Measurements from ENCODE around the gene ZNF438.

Gene ZNF438

DNA sequence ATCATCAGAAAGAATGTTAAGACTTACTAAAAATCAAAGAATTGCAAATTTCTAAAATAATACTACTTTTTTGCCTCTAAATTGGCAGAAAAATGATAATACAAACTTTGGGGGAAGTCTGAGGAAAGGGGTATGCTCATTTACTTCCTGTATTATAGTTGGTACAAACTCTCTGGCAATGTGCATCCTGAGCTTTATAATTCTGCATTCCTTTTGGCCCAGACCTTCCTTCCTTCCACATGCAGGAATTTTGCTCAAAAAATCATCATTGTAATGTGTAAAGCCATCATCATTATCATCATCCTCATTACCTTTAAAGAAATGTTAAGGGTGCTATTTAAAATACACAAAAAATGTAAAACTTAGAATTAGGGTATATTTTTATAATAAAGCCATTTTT lies 148.5 kb downstream of the ZNF438 start:
- TF ChIP-seq, protein P1, sequence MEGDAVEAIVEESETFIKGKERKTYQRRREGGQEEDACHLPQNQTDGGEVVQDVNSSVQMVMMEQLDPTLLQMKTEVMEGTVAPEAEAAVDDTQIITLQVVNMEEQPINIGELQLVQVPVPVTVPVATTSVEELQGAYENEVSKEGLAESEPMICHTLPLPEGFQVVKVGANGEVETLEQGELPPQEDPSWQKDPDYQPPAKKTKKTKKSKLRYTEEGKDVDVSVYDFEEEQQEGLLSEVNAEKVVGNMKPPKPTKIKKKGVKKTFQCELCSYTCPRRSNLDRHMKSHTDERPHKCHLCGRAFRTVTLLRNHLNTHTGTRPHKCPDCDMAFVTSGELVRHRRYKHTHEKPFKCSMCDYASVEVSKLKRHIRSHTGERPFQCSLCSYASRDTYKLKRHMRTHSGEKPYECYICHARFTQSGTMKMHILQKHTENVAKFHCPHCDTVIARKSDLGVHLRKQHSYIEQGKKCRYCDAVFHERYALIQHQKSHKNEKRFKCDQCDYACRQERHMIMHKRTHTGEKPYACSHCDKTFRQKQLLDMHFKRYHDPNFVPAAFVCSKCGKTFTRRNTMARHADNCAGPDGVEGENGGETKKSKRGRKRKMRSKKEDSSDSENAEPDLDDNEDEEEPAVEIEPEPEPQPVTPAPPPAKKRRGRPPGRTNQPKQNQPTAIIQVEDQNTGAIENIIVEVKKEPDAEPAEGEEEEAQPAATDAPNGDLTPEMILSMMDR (IDR thresholded peaks at IDR 0.05; ENCODE audit: low read depth, low read length, missing control alignments): no peak

DNA sequence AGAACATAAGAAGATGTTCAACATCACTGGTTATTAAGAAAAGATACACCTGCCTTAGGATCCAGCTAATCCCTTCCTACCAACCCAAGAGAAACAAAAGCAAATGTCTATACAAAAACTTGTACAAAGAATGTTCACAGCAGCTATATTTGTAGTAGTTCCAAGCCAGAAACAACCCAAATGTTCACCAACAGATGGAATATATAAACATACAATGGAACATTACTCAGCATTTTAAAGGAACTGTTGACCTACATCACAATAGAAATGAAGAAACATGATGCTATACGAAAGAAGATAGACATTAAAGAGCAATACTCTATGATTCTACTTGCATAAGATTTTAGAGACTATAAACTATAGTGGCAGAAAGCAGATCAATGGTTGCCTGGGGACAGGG lies 149.4 kb downstream of the ZNF438 start:
- TF ChIP-seq, protein P1 (IDR thresholded peaks at IDR 0.05; ENCODE audit: low read depth, low read length, missing control alignments): no peak
- no peak for DNase-seq (ENCODE audit: extremely low read depth, low read depth)
- no peak overlapping the region for H3K4me3 ChIP-seq (replicated peaks; ENCODE audit: low read depth, low read length)

More for the DNA sequence above, 148.5 kb downstream of the ZNF438 start:
- no peak overlapping the region for H3K4me3 ChIP-seq (replicated peaks; ENCODE audit: low read depth, low read length)
- DNase-seq (ENCODE audit: extremely low read depth, low read depth): no peak

DNA sequence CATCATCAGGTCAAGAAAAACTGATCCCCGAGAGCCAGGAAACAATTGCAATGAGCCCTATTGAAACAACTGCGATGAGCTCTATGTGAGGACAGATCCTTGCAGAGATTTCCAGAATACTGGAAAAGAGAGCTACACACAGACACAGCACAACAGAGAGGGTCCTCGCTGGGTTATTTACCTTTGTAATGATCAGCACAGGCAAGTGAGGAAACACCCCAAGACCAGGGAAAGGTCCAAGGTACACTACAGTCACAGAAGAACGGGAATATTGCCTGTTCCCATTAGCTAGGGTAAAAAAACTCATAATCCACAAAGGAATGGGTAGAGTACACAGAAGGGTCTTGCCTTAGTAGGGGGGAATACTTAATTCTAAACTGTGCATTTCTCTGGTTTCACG lies 152.7 kb downstream of the ZNF438 start:
- no peak for DNase-seq (ENCODE audit: extremely low read depth, low read depth)
- no peak overlapping the region for H3K4me3 ChIP-seq (replicated peaks; ENCODE audit: low read depth, low read length)
- TF ChIP-seq, protein P1 (IDR thresholded peaks at IDR 0.05; ENCODE audit: low read depth, low read length, missing control alignments): no peak

DNA sequence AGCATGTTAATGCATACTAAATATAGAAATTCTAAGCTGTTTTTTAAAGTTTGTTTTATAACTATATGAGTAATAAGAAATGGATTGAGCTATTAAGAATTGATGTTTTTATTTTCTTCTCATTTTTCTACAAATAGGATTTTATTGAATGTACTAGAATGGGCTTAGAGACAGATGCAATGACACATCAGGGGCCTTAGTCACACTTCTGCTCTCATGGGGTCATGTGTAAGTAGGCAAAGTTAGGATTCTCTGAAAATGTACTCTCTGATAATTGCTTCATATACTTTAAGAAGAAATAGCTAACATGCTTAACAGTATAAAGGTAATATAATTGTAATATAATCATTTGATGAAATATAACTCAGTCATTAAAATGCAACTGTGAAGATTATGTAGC lies 154.6 kb downstream of the ZNF438 start:
- TF ChIP-seq, protein P1 (IDR thresholded peaks at IDR 0.05; ENCODE audit: low read depth, low read length, missing control alignments): no peak
- no peak for DNase-seq (ENCODE audit: extremely low read depth, low read depth)
- H3K4me3 ChIP-seq (replicated peaks; ENCODE audit: low read depth, low read length): no peak overlapping the region

DNA sequence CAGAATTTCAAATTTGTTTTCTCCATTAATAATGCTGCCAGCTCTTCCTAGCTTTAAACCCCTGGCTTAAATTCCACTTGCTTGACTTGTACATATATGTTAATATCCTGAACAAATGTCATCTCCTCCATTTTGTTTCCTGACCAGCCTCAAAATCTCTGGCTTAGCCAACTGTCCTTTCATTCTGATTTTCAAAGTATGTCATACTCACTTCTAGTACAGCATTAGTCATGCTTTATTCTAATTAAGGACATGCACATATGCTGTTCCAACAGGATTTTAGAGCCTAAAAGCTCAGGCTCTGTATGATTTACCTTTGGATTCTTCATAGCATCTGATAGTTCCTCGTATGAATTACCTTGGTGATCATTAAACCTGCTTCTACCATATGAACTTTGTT lies 158.3 kb downstream of the ZNF438 start:
- DNase-seq (ENCODE audit: extremely low read depth, low read depth): no peak
- TF ChIP-seq, protein P1 (IDR thresholded peaks at IDR 0.05; ENCODE audit: low read depth, low read length, missing control alignments): no peak
- no peak overlapping the region for H3K4me3 ChIP-seq (replicated peaks; ENCODE audit: low read depth, low read length)

DNA sequence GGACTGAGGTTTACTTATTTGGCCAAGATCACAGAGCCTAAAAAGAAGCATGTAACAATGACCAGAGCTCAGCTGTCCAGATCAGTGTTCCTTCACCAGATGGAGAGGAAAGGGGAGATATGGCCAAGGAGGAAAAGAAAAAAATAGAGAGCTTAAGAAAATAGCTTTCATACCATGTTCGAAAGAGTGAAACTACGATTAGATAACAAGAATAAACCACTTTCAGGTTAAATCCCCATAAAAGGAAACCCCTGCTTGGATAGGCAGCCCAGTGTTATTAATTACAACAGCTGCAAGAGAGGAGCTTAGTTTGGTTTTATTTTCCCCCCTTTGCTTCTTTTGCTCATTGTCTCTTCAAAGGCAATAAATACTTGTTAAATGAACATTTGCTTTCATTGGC lies 160.8 kb downstream of the ZNF438 start:
- TF ChIP-seq, protein P1 (IDR thresholded peaks at IDR 0.05; ENCODE audit: low read depth, low read length, missing control alignments): no peak
- no peak for DNase-seq (ENCODE audit: extremely low read depth, low read depth)
- no peak overlapping the region for H3K4me3 ChIP-seq (replicated peaks; ENCODE audit: low read depth, low read length)

DNA sequence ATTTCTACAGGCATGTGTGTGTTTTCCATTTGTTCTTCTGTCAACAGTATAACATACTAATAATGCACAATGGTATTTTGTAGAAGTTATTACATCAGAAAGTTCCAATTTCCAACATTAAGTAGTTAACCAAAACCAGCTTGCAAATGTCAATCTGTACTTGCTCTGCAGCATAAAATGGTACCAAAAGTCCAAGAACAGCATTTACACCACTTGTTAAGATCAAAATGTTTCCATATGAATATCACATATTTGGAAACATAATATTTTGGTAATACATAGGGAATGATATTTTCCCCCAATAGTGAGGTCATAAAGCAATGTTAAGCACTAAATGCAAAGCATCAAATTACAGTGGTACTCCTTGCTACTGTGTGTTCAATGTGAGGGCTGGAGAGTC lies 162.1 kb downstream of the ZNF438 start:
- no peak for DNase-seq (ENCODE audit: extremely low read depth, low read depth)
- TF ChIP-seq, protein P1 (IDR thresholded peaks at IDR 0.05; ENCODE audit: low read depth, low read length, missing control alignments): no peak
- no peak overlapping the region for H3K4me3 ChIP-seq (replicated peaks; ENCODE audit: low read depth, low read length)

Data from HFF-Myc (cell line).